B cell (primary cell): ENCODE results near the gene PRKCA. TPM values are rescaled to one million over a fixed set of nuclear protein-coding genes. Genes with fewer than 3 reads are reported as not detected.

Experiments
- ATAC-seq: fragments of 200-7000 bp; cut with Tn5 transposase; one replicate; pipeline ENCODE4 v1.10.0; 2021; ENCODE audit warnings: low read depth, mild to moderate bottlenecking, moderate number of reproducible peaks, moderate library complexity
- CTCF ChIA-PET: fragments of 350-600 bp; sonication (Branson Sonifier 250); formaldehyde crosslinking; loops from one replicate; lab custom pipeline; 2021; ENCODE audit warnings: antibody characterized with exemption, inconsistent platforms; lab: Charles Lee
- POLR2A ChIA-PET: fragments of 350-600 bp; sonication (Branson Sonifier 250); formaldehyde crosslinking; loops from one replicate; lab custom pipeline; 2021; ENCODE audit warnings: antibody characterized with exemption; lab: Charles Lee
- DNase-seq: peaks from one replicate; pipeline ENCODE4 v3.0.0; 2013
- H2AFZ ChIP-seq: 2 replicates; pipeline ENCODE4 v1.6.1; 2012; ENCODE audit warnings: mild to moderate bottlenecking, low read depth, low read length; ENCODE audit not compliant: insufficient read depth, poor library complexity, severe bottlenecking
- H3K27ac ChIP-seq, 2 donors: 1 replicate in 1 of 2; 2 replicates in 1 of 2; pipeline ENCODE4 v1.5.1; 2012 to 2013; ENCODE audit warnings: low read length in 2 of 2, mild to moderate bottlenecking in 2 of 2, moderate library complexity in 1 of 2
- H3K27me3 ChIP-seq, 4 experiments: fragments of 200-600 bp in 1 of 4; sonication (generic) in 1 of 4; replicated peaks in 1 of 4; 1 replicate in 2 of 4; 2 replicates in 2 of 4; pipeline versions ENCODE4 v1.6.1 to v1.7.0; 2013 to 2016; ENCODE audit warnings: low read length in 3 of 4, mild to moderate bottlenecking in 2 of 4, mixed read lengths in 1 of 4, moderate library complexity in 1 of 4; ENCODE audit not compliant: insufficient read depth in 4 of 4, control insufficient read depth in 3 of 4; ENCODE audit errors: control extremely low read depth in 1 of 4
- H3K36me3 ChIP-seq, 2 experiments: replicated peaks in 1 of 2; 1 replicate in 1 of 2; 2 replicates in 1 of 2; pipeline versions ENCODE4 v1.6.1 to v1.7.1; 2013; ENCODE audit warnings: low read length in 1 of 2; ENCODE audit not compliant: insufficient read depth in 2 of 2, control insufficient read depth in 1 of 2; ENCODE audit errors: control extremely low read depth in 1 of 2, extremely low read depth in 1 of 2
- H3K4me1 ChIP-seq, 2 donors: fragments of 200-600 bp in 1 of 2; sonication (generic) in 1 of 2; 1 replicate in 1 of 2; 2 replicates in 1 of 2; pipeline versions ENCODE4 v1.5.1 to v1.6.1; 2013 to 2017; ENCODE audit warnings: low read length in 2 of 2; ENCODE audit not compliant: control insufficient read depth in 2 of 2, insufficient read depth in 2 of 2
- H3K4me2 ChIP-seq: replicated peaks from 2 replicates; pipeline ENCODE3; 2012; ENCODE audit warnings: mild to moderate bottlenecking, low read depth, low read length; ENCODE audit not compliant: poor library complexity, severe bottlenecking
- H3K4me3 ChIP-seq, 5 experiments: fragments of 200-600 bp in 1 of 5; sonication (generic) in 1 of 5; 1 replicate in 3 of 5; 2 replicates in 2 of 5; pipeline versions ENCODE4 v1.5.1 to v1.7.0; 2011 to 2016; ENCODE audit warnings: low read length in 4 of 5, mild to moderate bottlenecking in 4 of 5, low read depth in 2 of 5, control low read depth in 1 of 5, moderate library complexity in 1 of 5; ENCODE audit not compliant: insufficient read depth in 1 of 5; ENCODE audit errors: control extremely low read depth in 1 of 5, extremely low read depth in 1 of 5
- H3K79me2 ChIP-seq: fragments of 200-600 bp; sonication (generic); one replicate; pipeline ENCODE4 v1.6.0; 2016; ENCODE audit warnings: low read length; ENCODE audit not compliant: control insufficient read depth, insufficient read depth
- H3K9ac ChIP-seq: fragments of 200-600 bp; sonication (generic); 2 replicates; pipeline ENCODE4 v1.6.1; 2017; ENCODE audit warnings: mild to moderate bottlenecking, low read length, moderate library complexity
- H3K9me3 ChIP-seq, 3 donors: one replicate each; pipeline versions ENCODE4 v1.6.1 to v1.7.1; 2013; ENCODE audit warnings: low read length in 2 of 3; ENCODE audit not compliant: control insufficient read depth in 2 of 3, insufficient read depth in 1 of 3; ENCODE audit errors: control extremely low read depth in 1 of 3
- H4K20me1 ChIP-seq: 2 replicates; pipeline ENCODE4 v1.6.0; 2012; ENCODE audit warnings: mild to moderate bottlenecking, low read length; ENCODE audit not compliant: insufficient read depth, control insufficient read depth, poor library complexity, severe bottlenecking
- H3K27ac Mint-ChIP-seq: one replicate; pipeline ENCODE4 v1.8.0; 2021; ENCODE audit warnings: mixed read lengths
- H3K27me3 Mint-ChIP-seq: one replicate; pipeline ENCODE4 v1.8.0; 2021; ENCODE audit warnings: mixed read lengths
- H3K4me1 Mint-ChIP-seq: one replicate; pipeline ENCODE4 v1.8.0; 2021; ENCODE audit warnings: mixed read lengths
- H3K4me3 Mint-ChIP-seq: one replicate; pipeline ENCODE4 v1.8.0; 2021; ENCODE audit warnings: mixed read lengths
- H3K9me3 Mint-ChIP-seq: one replicate; pipeline ENCODE4 v1.8.0; 2022; ENCODE audit warnings: mixed read lengths; ENCODE audit not compliant: insufficient read depth
- CTCF ChIP-seq: fragments of 200-600 bp; IDR thresholded peaks from one replicate; pipeline ENCODE4 v1.8.0; 2022; ENCODE audit warnings: antibody characterized with exemption, mild to moderate bottlenecking
- EZH2 ChIP-seq: IDR thresholded peaks from 2 replicates; pipeline ENCODE4 v1.6.1; 2012; ENCODE audit warnings: borderline replicate concordance, low read depth, mild to moderate bottlenecking, moderate library complexity, low read length; ENCODE audit not compliant: insufficient read depth, poor library complexity, severe bottlenecking
- WGBS: methylation state at CpG from one replicate; pipeline ENCODE4 v1.1.5; 2013; ENCODE audit warnings: missing lambda C conversion rate; ENCODE audit not compliant: insufficient coverage; 5-methylcytosine and 5-hydroxymethylcytosine counted together
- intact Hi-C: fragments of 100-400 bp; cut with micrococcal nuclease; formaldehyde crosslinking; loops from one replicate; pipeline ENCODE4 v1.10.0; 2022
- polyA plus RNA-seq: library from polyadenylated mRNA; depleted of rRNA; stranded (reverse); fragments of >200 nt; gene quantifications from 2 replicates; pipeline ENCODE4 v1.2.3, GENCODE V29; 2012
- total RNA-seq, 2 donors: library from RNA; stranded (reverse); fragments of 120-200 nt in 1 of 2; gene quantifications; 1 replicate in 1 of 2; 2 replicates in 1 of 2; pipeline versions ENCODE4 v1.2.3 to v1.2.4, GENCODE V29; 2013 to 2022

PRKCA gene
- total and polyA plus RNA-seq, 2 donors (not counting 1 experiment from before 2014, with no cell fraction given) = 0.33 to 7.7 TPM

- H3K4me3 Mint-ChIP-seq = no peak overlapping the region
- no peaks in the 10 kb centered on the region for H3K27me3 ChIP-seq
- no peaks in the 10 kb centered on the region for H4K20me1 ChIP-seq
- H3K9me3 Mint-ChIP-seq = peaks cover 2% of the 10 kb centered on the region
- H3K9me3 ChIP-seq = no peaks in the 10 kb centered on the region
- DNase-seq = no peak
- no peak overlapping the region for H3K27ac ChIP-seq
- intact Hi-C loops = no loop called here
- H3K27me3 Mint-ChIP-seq = peaks cover 4% of the 10 kb centered on the region
- ChIA-PET CTCF (interaction anchor here (0.6 kb wide), 1 partner anchor 632 kb away, joined by 4 read pairs; no protein-coding TSS in a partner anchor), POLR2A (no interaction called here)
- TF ChIP-seq EZH2 = no peak
- no peak for TF ChIP-seq CTCF
- H3K9ac ChIP-seq = no peak overlapping the region
- no peaks in the 10 kb centered on the region for H3K79me2 ChIP-seq
- H3K4me1 Mint-ChIP-seq = no peaks in the 10 kb centered on the region
- no peak overlapping the region for H3K4me3 ChIP-seq
- no peak overlapping the region for H2AFZ ChIP-seq
- H3K4me1 ChIP-seq = no peaks in the 10 kb centered on the region
- no peaks in the 10 kb centered on the region for H3K36me3 ChIP-seq
- no peak overlapping the region for H3K27ac Mint-ChIP-seq
- WGBS = 89% methylated on average over 13 of the region's 13 CpGs
- no peak for ATAC-seq
- H3K4me2 ChIP-seq = no peak overlapping the region
These were observed 359.2 kb downstream of the PRKCA start for GRCh38 chr17:66661411-66662256.

GRCh38 chr17:66662496-66662895 lies 360.1 kb downstream of the PRKCA start:
- ChIA-PET CTCF (no interaction called here), POLR2A (no interaction called here)
- H3K79me2 ChIP-seq = no peaks in the 10 kb centered on the region
- H3K4me1 ChIP-seq = no peaks in the 10 kb centered on the region
- no peak for DNase-seq
- H3K9me3 ChIP-seq = no peaks in the 10 kb centered on the region
- Mint-ChIP-seq H3K4me1 (no peaks in the 10 kb centered on the region), H3K27ac (no peak overlapping the region), H3K27me3 (peaks cover 4% of the 10 kb centered on the region), H3K4me3 (no peak overlapping the region), H3K9me3 (peaks cover 2% of the 10 kb centered on the region)
- no peaks in the 10 kb centered on the region for H4K20me1 ChIP-seq
- intact Hi-C loops = no loop called here
- H3K4me3 ChIP-seq = no peak overlapping the region
- H3K9ac ChIP-seq = no peak overlapping the region
- H3K27me3 ChIP-seq = no peaks in the 10 kb centered on the region
- WGBS = no CpG with 5 or more reads among the region's 5 CpGs
- ATAC-seq = no peak
- H3K36me3 ChIP-seq = no peaks in the 10 kb centered on the region
- H3K27ac ChIP-seq = no peak overlapping the region
- no peak overlapping the region for H3K4me2 ChIP-seq
- no peak overlapping the region for H2AFZ ChIP-seq
- no peak for TF ChIP-seq EZH2
- TF ChIP-seq CTCF = no peak
